HCT116 (cell line): Measurements from ENCODE around the gene BLCAP. TPM values are rescaled to one million over a fixed set of nuclear protein-coding genes. Genes with fewer than 3 reads are reported as not detected.

Experiments used
- ATAC-seq: fragments of 200-7000 bp; cut with Tn5 transposase; 2 replicates; pipeline ENCODE4 v1.9.1; 2020; ENCODE audit warnings: mild to moderate bottlenecking, moderate library complexity
- BruUV-seq: library from RNA; stranded (reverse); fragments of 400-500 nt; replicated peaks from 2 replicates; lab custom pipeline; 2021; lab: Mats Ljungman, UMichigan
- CTCF ChIA-PET: fragments of 300-600 bp; sonication (Branson Sonifier 250); formaldehyde crosslinking; loops from one replicate; lab custom pipeline; 2021; ENCODE audit warnings: antibody characterized with exemption; lab: Charles Lee
- POLR2A ChIA-PET: fragments of 300-600, 350-600 bp; sonication (Branson Sonifier 250); formaldehyde crosslinking; loops from one replicate; lab custom pipeline; 2021; ENCODE audit warnings: antibody characterized with exemption; lab: Charles Lee
- RAD21 ChIA-PET, 2 experiments: fragments of 300-600 bp; sonication (Branson Sonifier 250); formaldehyde crosslinking; loops; one replicate each; lab custom pipeline; 2023; ENCODE audit warnings: low total read pairs in 2 of 2; ENCODE audit not compliant: uncharacterized antibody in 2 of 2, unreplicated experiment in 2 of 2, low non-redundant PET in 1 of 2; lab: Charles Lee
- DNase-seq: peaks from one replicate; pipeline ENCODE4 v3.0.0-alpha.2; 2010; ENCODE audit warnings: low read depth, low spot score
- H2AFZ ChIP-seq: fragments of 200-600 bp; shearing (Covaris generic), sonication (generic); 2 replicates; pipeline ENCODE4 v1.6.1; 2017; ENCODE audit warnings: low read depth, mixed run types, mixed read lengths, antibody characterized with exemption, low read length; ENCODE audit not compliant: poor library complexity, severe bottlenecking
- H3K27ac ChIP-seq: 2 replicates; pipeline ENCODE4 v1.5.1; 2012; ENCODE audit warnings: low read depth, low read length
- H3K27me3 ChIP-seq: fragments of 200-600 bp; sonication (generic); 2 replicates; pipeline ENCODE4 v1.6.1; 2016; ENCODE audit warnings: mixed run types, low read length, mixed read lengths; ENCODE audit not compliant: insufficient read depth
- H3K36me3 ChIP-seq, 2 experiments: fragments of 200-500 bp in 1 of 2; fragments of 200-600 bp in 1 of 2; sonication (Bioruptor generic) in 1 of 2; sonication (generic) in 1 of 2; 2 replicates each; pipeline versions ENCODE4 v1.5.1 to v1.6.1; 2014 to 2016; ENCODE audit warnings: low read length in 2 of 2, inconsistent platforms in 1 of 2, mixed read lengths in 1 of 2, mixed run types in 1 of 2; ENCODE audit not compliant: insufficient read depth in 2 of 2, control insufficient read depth in 1 of 2
- H3K4me1 ChIP-seq, 2 experiments: fragments of 200-600 bp in 1 of 2; sonication (generic) in 1 of 2; 2 replicates each; pipeline versions ENCODE4 v1.5.1 to v1.6.1; 2012 to 2017; ENCODE audit warnings: low read length in 2 of 2, inconsistent platforms in 1 of 2, mild to moderate bottlenecking in 1 of 2, mixed read lengths in 1 of 2, mixed run types in 1 of 2, moderate library complexity in 1 of 2; ENCODE audit not compliant: insufficient read depth in 2 of 2, control insufficient read depth in 1 of 2
- H3K4me2 ChIP-seq: fragments of 200-600 bp; sonication (generic); 2 replicates; pipeline ENCODE4 v1.6.1; 2017; ENCODE audit warnings: mixed run types, low read length, mixed read lengths
- H3K4me3 ChIP-seq, 2 experiments: fragments of 200-600 bp in 1 of 2; sonication (generic) in 1 of 2; replicated peaks in 1 of 2; 2 replicates each; pipeline ENCODE4 v1.5.1; 2011 to 2016; ENCODE audit warnings: low read length in 2 of 2, control low read depth in 1 of 2, low read depth in 1 of 2, mild to moderate bottlenecking in 1 of 2, mixed read lengths in 1 of 2, mixed run types in 1 of 2
- H3K79me2 ChIP-seq: fragments of 200-600 bp; sonication (generic); 2 replicates; pipeline ENCODE4 v1.6.1; 2017; ENCODE audit warnings: mild to moderate bottlenecking, mixed run types, low read length, moderate library complexity, mixed read lengths; ENCODE audit not compliant: insufficient read depth
- H3K9ac ChIP-seq: fragments of 200-600 bp; sonication (generic); 2 replicates; pipeline ENCODE4 v1.6.1; 2016; ENCODE audit warnings: low read length, mixed read lengths
- H3K9me2 ChIP-seq: fragments of 200-600 bp; sonication (generic), shearing (Covaris generic); 2 replicates; pipeline ENCODE4 v1.6.1; 2017; ENCODE audit warnings: mixed run types, mild to moderate bottlenecking, moderate library complexity; ENCODE audit not compliant: insufficient read depth
- H3K9me3 ChIP-seq, 2 experiments: fragments of 200-500 bp in 1 of 2; fragments of 200-600 bp in 1 of 2; sonication (Bioruptor generic) in 1 of 2; sonication (generic) in 1 of 2; 2 replicates each; pipeline ENCODE4 v1.6.1; 2014 to 2017; ENCODE audit warnings: low read length in 2 of 2, mixed read lengths in 2 of 2, inconsistent platforms in 1 of 2, low read depth in 1 of 2, mild to moderate bottlenecking in 1 of 2, mixed run types in 1 of 2, moderate library complexity in 1 of 2; ENCODE audit not compliant: control insufficient read depth in 1 of 2, insufficient read depth in 1 of 2
- H4K20me1 ChIP-seq: fragments of 200-600 bp; sonication (generic), shearing (Covaris generic); 2 replicates; pipeline ENCODE4 v1.6.1; 2017; ENCODE audit warnings: mixed run types, mild to moderate bottlenecking, moderate library complexity; ENCODE audit not compliant: insufficient read depth
- CEBPB ChIP-seq: IDR thresholded peaks from 2 replicates; pipeline ENCODE4 v1.6.1; 2012; ENCODE audit warnings: low read depth
- EGR1 ChIP-seq: IDR thresholded peaks from 2 replicates; pipeline ENCODE4 v1.6.1; 2012; ENCODE audit warnings: low read depth
- ELF1 ChIP-seq: IDR thresholded peaks from 2 replicates; pipeline ENCODE4 v1.6.1; 2012; ENCODE audit warnings: low read depth, borderline replicate concordance
- EZH2 ChIP-seq: fragments of 200-600 bp; sonication (generic); IDR thresholded peaks from 2 replicates; pipeline ENCODE4 v1.6.1; 2017; ENCODE audit warnings: antibody characterized with exemption, mixed run types
- EZH2phosphoT487 ChIP-seq: fragments of 200-600 bp; IDR thresholded peaks from 2 replicates; pipeline ENCODE4 v1.6.1; 2018; ENCODE audit warnings: antibody characterized with exemption, borderline replicate concordance
- FOSL1 ChIP-seq: IDR thresholded peaks from 2 replicates; pipeline ENCODE4 v1.6.1; 2012; ENCODE audit warnings: low read depth
- JUND ChIP-seq: IDR thresholded peaks from 2 replicates; pipeline ENCODE4 v1.6.1; 2012
- POLR2A ChIP-seq: IDR thresholded peaks from 2 replicates; pipeline ENCODE4 v1.7.0; 2011; ENCODE audit warnings: borderline replicate concordance; ENCODE audit not compliant: insufficient read depth, insufficient read length; ENCODE audit errors: extremely low read depth
- RAD21 ChIP-seq: IDR thresholded peaks from 2 replicates; pipeline ENCODE4 v1.6.1; 2012; ENCODE audit warnings: low read depth, mild to moderate bottlenecking
- SIN3A ChIP-seq: IDR thresholded peaks from 2 replicates; pipeline ENCODE4 v1.6.1; 2012; ENCODE audit warnings: low read depth
- SP1 ChIP-seq: IDR thresholded peaks from 2 replicates; pipeline ENCODE4 v1.6.1; 2012; ENCODE audit warnings: low read depth
- YY1 ChIP-seq: IDR thresholded peaks from 2 replicates; pipeline ENCODE4 v1.6.1; 2011; ENCODE audit warnings: low read length, low read depth, moderate library complexity, mild to moderate bottlenecking; ENCODE audit not compliant: insufficient replicate concordance; ENCODE audit errors: extremely low read depth
- ZNF274 ChIP-seq: fragments of 200-500 bp; sonication (Bioruptor generic); IDR thresholded peaks from 2 replicates; pipeline ENCODE4 v1.6.1; 2014; ENCODE audit warnings: mild to moderate bottlenecking, low read depth, low read length, inconsistent platforms
- intact Hi-C: fragments of 100-400 bp; cut with micrococcal nuclease; formaldehyde crosslinking; loops from 2 replicates; pipeline ENCODE4 v1.10.0; 2022
- total RNA-seq: library from RNA; stranded (reverse); gene quantifications from one replicate; pipeline ENCODE4 v1.2.1, GENCODE V29; 2021; ENCODE audit not compliant: unreplicated experiment
- TF ChIP-seq, protein P1 (sequence below), 3 experiments: fragments of 200-600 bp in 1 of 3; sonication (generic) in 1 of 3; IDR thresholded peaks in 2 of 3; conservative IDR thresholded peaks in 1 of 3; 2 replicates each; pipeline ENCODE4 v1.5.1; 2012 to 2017; ENCODE audit warnings: low read depth in 2 of 3, low read length in 2 of 3, antibody characterized with exemption in 1 of 3, borderline replicate concordance in 1 of 3, control low read depth in 1 of 3, mild to moderate bottlenecking in 1 of 3, mixed read lengths in 1 of 3, mixed run types in 1 of 3, moderate library complexity in 1 of 3; ENCODE audit not compliant: insufficient read depth in 1 of 3
- TF ChIP-seq, protein P2 (sequence below): IDR thresholded peaks from 2 replicates; pipeline ENCODE4 v1.6.1; 2012
- TF ChIP-seq, protein P3 (sequence below): IDR thresholded peaks from 2 replicates; pipeline ENCODE4 v1.6.1; 2012
- TF ChIP-seq, protein P4 (sequence below): IDR thresholded peaks from 2 replicates; pipeline ENCODE4 v1.6.1; 2012; ENCODE audit warnings: low read depth

The BLCAP gene
- total RNA-seq, 1 experiment from 2014 or later = 27.5 TPM

DNA sequence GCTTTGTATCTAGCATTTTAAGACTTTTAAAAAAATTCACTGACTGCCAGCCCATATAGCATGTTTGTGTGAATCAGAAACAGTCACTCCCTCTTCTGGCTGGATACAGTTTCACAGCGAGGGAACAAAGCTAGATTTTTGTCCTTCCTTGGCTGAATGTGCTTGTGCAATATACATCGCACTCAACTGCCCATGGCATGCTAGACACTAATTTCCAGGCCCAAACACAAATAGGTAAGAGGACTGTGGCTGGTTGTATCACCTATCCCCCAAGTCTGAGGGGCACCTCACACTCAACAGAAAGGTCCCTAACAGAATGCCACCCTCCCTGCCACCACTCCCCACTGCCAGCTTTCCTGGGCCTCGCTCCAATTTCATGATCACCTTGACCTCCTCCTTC, 16.2 kb upstream of the BLCAP start:
- ChIA-PET RAD21 (no interaction called here), POLR2A (no interaction called here), CTCF (interaction anchor here (0.7 to 1.0 kb wide), 4 partner anchors 9 to 273 kb away, joined by 3 to 4 read pairs (median 3); no protein-coding TSS in a partner anchor)
- H3K4me2 ChIP-seq = no peak overlapping the region
- no peaks in the 10 kb centered on the region for H3K4me1 ChIP-seq
- H3K9me3 ChIP-seq = no peaks in the 10 kb centered on the region
- DNase-seq (no peak), ATAC-seq (peak; percentile 80)
- no TSS peak for BruUV-seq
- H3K79me2 ChIP-seq = no peaks in the 10 kb centered on the region
- no peaks in the 10 kb centered on the region for H3K27me3 ChIP-seq
- H3K27ac ChIP-seq = no peak overlapping the region
- H3K4me3 ChIP-seq = no peak overlapping the region
- H3K36me3 ChIP-seq = no peaks in the 10 kb centered on the region
- TF ChIP-seq, protein P1, sequence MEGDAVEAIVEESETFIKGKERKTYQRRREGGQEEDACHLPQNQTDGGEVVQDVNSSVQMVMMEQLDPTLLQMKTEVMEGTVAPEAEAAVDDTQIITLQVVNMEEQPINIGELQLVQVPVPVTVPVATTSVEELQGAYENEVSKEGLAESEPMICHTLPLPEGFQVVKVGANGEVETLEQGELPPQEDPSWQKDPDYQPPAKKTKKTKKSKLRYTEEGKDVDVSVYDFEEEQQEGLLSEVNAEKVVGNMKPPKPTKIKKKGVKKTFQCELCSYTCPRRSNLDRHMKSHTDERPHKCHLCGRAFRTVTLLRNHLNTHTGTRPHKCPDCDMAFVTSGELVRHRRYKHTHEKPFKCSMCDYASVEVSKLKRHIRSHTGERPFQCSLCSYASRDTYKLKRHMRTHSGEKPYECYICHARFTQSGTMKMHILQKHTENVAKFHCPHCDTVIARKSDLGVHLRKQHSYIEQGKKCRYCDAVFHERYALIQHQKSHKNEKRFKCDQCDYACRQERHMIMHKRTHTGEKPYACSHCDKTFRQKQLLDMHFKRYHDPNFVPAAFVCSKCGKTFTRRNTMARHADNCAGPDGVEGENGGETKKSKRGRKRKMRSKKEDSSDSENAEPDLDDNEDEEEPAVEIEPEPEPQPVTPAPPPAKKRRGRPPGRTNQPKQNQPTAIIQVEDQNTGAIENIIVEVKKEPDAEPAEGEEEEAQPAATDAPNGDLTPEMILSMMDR (IDR thresholded peaks at IDR 0.05 in 2 of 3, conservative IDR thresholded peaks at IDR 0.05 in 1 of 3; ENCODE audit: borderline replicate concordance in 1 of 3, insufficient read depth in 1 of 3, low read depth in 2 of 3, low read length in 2 of 3) = peak; percentile 31 to 53 (median 51); a peak in 5 of 6 replicates
- no peak for TF ChIP-seq ZNF274
- no peak for TF ChIP-seq EGR1
- no peak for TF ChIP-seq FOSL1
- peak; percentile 44 for TF ChIP-seq RAD21
- no peak for TF ChIP-seq ELF1
- TF ChIP-seq EZH2 = no peak
- no peak overlapping the region for H3K9ac ChIP-seq
- peak overlapping the region; percentile 6 for H2AFZ ChIP-seq
- H3K9me2 ChIP-seq = no peaks in the 10 kb centered on the region
- intact Hi-C loops = no loop called here
- H4K20me1 ChIP-seq = no peaks in the 10 kb centered on the region

DNA sequence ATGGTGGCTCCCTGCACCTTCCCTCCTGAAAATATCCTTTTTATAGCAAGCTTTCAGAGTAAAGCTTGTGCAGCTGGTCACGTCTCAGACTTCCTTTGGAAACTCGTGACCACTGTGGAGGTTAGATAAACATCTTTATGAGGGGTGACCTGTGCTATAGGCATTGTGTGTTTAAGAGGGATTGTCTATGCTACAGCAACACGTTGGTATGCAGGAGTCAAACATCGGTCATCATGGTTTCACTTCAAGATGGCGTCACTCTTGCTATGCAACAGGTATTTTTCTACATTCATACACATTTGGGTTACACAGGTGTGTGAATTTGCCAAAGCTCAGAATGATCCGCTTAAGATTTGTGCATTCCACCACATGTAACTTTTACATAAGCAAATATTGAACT, 14.6 kb upstream of the BLCAP start:
- no peak overlapping the region for H3K4me2 ChIP-seq
- intact Hi-C loops = no loop called here
- H3K36me3 ChIP-seq = no peaks in the 10 kb centered on the region
- H4K20me1 ChIP-seq = no peaks in the 10 kb centered on the region
- DNase-seq (no peak), ATAC-seq (no peak)
- no peak overlapping the region for H3K9ac ChIP-seq
- H3K27ac ChIP-seq = no peak overlapping the region
- no peaks in the 10 kb centered on the region for H3K4me1 ChIP-seq
- no peaks in the 10 kb centered on the region for H3K27me3 ChIP-seq
- no peak for TF ChIP-seq EZH2phosphoT487
- TF ChIP-seq, protein P2, sequence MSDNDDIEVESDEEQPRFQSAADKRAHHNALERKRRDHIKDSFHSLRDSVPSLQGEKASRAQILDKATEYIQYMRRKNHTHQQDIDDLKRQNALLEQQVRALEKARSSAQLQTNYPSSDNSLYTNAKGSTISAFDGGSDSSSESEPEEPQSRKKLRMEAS = no peak
- no peak for TF ChIP-seq POLR2A
- TF ChIP-seq SP1 = no peak
- TF ChIP-seq JUND = no peak
- TF ChIP-seq SIN3A = no peak
- no peak for TF ChIP-seq CEBPB
- TF ChIP-seq, protein P3, sequence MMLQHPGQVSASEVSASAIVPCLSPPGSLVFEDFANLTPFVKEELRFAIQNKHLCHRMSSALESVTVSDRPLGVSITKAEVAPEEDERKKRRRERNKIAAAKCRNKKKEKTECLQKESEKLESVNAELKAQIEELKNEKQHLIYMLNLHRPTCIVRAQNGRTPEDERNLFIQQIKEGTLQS = no peak
- TF ChIP-seq YY1 = no peak
- TF ChIP-seq, protein P4, sequence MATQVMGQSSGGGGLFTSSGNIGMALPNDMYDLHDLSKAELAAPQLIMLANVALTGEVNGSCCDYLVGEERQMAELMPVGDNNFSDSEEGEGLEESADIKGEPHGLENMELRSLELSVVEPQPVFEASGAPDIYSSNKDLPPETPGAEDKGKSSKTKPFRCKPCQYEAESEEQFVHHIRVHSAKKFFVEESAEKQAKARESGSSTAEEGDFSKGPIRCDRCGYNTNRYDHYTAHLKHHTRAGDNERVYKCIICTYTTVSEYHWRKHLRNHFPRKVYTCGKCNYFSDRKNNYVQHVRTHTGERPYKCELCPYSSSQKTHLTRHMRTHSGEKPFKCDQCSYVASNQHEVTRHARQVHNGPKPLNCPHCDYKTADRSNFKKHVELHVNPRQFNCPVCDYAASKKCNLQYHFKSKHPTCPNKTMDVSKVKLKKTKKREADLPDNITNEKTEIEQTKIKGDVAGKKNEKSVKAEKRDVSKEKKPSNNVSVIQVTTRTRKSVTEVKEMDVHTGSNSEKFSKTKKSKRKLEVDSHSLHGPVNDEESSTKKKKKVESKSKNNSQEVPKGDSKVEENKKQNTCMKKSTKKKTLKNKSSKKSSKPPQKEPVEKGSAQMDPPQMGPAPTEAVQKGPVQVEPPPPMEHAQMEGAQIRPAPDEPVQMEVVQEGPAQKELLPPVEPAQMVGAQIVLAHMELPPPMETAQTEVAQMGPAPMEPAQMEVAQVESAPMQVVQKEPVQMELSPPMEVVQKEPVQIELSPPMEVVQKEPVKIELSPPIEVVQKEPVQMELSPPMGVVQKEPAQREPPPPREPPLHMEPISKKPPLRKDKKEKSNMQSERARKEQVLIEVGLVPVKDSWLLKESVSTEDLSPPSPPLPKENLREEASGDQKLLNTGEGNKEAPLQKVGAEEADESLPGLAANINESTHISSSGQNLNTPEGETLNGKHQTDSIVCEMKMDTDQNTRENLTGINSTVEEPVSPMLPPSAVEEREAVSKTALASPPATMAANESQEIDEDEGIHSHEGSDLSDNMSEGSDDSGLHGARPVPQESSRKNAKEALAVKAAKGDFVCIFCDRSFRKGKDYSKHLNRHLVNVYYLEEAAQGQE = no peak
- TF ChIP-seq EZH2 = no peak
- TF ChIP-seq ZNF274 = no peak
- no peak for TF ChIP-seq RAD21
- no peaks in the 10 kb centered on the region for H3K79me2 ChIP-seq
- no peaks in the 10 kb centered on the region for H3K9me3 ChIP-seq
- CTCF ChIA-PET = no interaction called here
- no TSS peak for BruUV-seq
- H3K4me3 ChIP-seq = no peak overlapping the region
- H2AFZ ChIP-seq = no peak overlapping the region
- RAD21 ChIA-PET = no interaction called here
- POLR2A ChIA-PET = no interaction called here
- no peaks in the 10 kb centered on the region for H3K9me2 ChIP-seq
